ENCODE measurements around the gene PITPNM3. TPM values are rescaled to one million over a fixed set of nuclear protein-coding genes. Genes with fewer than 3 reads are reported as not detected.

The PITPNM3 gene
- total and polyA plus RNA-seq, 2 experiments from 2014 or later, result 1.0 to 1.5 TPM

GRCh38 chr17:6505425-6506142 lies 50.8 kb downstream of the PITPNM3 start:
- H3K4me3 ChIP-seq, result no peak overlapping the region
- no peaks in the 10 kb centered on the region for H3K27me3 ChIP-seq (ENCODE audit: insufficient read depth)
- no peak for DNase-seq (ENCODE audit: low spot score)
- H3K36me3 ChIP-seq (ENCODE audit: insufficient read depth), result no peaks in the 10 kb centered on the region
- Mint-ChIP-seq H3K4me1 (peaks cover 20% of the 10 kb centered on the region), H3K9me3 (peaks cover 10% of the 10 kb centered on the region), H3K36me3 (ENCODE audit: low read depth) (peaks cover 13% of the 10 kb centered on the region; the same call in 2 of the 3 replicates), H3K27ac (peak overlapping the region; percentile 18; the same call in 1 of the 2 replicates), H3K4me3 (no peak overlapping the region), H3K27me3 (ENCODE audit: insufficient read depth, low read depth, poor library complexity) (peaks cover 7% of the 10 kb centered on the region)
- H3K27ac ChIP-seq (ENCODE audit: low read depth), result no peak overlapping the region
- no peak for ATAC-seq
- no peak overlapping the region for H2AFZ ChIP-seq
- no peaks in the 10 kb centered on the region for H3K9me2 ChIP-seq (ENCODE audit: insufficient read depth)
- H3K4me1 ChIP-seq (ENCODE audit: insufficient read depth), result 0 out of 2 replicates have a peak, but pooled peaks cover 9% of the 10 kb centered on the region
- no peak overlapping the region for H3K4me2 ChIP-seq
- no peaks in the 10 kb centered on the region for H4K20me1 ChIP-seq (replicated peaks; ENCODE audit: insufficient read depth)
- H3K79me2 ChIP-seq (replicated peaks; ENCODE audit: insufficient read depth), result no peaks in the 10 kb centered on the region
- no peaks in the 10 kb centered on the region for H3F3A ChIP-seq (replicated peaks; ENCODE audit: low read depth)
- TF ChIP-seq STAT1 (IDR thresholded peaks at IDR 0.05; ENCODE audit: unreplicated experiment) (no peak), NANOG (IDR thresholded peaks at IDR 0.05; ENCODE audit: borderline replicate concordance) (no peak), EZH2phosphoT487 (IDR thresholded peaks at IDR 0.05; ENCODE audit: unreplicated experiment) (no peak), POLR2AphosphoS5 (IDR thresholded peaks at IDR 0.05; ENCODE audit: low read depth) (no peak), ZNF331 (CRISPR knock-in tag; IDR thresholded peaks at IDR 0.05; ENCODE audit: low read depth) (no peak), ZNF114 (CRISPR knock-in tag; IDR thresholded peaks at IDR 0.05) (no peak), JUNB (IDR thresholded peaks at IDR 0.05; ENCODE audit: unreplicated experiment) (no peak)
- TF ChIP-seq, protein P1, sequence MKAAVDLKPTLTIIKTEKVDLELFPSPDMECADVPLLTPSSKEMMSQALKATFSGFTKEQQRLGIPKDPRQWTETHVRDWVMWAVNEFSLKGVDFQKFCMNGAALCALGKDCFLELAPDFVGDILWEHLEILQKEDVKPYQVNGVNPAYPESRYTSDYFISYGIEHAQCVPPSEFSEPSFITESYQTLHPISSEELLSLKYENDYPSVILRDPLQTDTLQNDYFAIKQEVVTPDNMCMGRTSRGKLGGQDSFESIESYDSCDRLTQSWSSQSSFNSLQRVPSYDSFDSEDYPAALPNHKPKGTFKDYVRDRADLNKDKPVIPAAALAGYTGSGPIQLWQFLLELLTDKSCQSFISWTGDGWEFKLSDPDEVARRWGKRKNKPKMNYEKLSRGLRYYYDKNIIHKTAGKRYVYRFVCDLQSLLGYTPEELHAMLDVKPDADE (IDR thresholded peaks at IDR 0.05), result no peak
- TF ChIP-seq, protein P2, sequence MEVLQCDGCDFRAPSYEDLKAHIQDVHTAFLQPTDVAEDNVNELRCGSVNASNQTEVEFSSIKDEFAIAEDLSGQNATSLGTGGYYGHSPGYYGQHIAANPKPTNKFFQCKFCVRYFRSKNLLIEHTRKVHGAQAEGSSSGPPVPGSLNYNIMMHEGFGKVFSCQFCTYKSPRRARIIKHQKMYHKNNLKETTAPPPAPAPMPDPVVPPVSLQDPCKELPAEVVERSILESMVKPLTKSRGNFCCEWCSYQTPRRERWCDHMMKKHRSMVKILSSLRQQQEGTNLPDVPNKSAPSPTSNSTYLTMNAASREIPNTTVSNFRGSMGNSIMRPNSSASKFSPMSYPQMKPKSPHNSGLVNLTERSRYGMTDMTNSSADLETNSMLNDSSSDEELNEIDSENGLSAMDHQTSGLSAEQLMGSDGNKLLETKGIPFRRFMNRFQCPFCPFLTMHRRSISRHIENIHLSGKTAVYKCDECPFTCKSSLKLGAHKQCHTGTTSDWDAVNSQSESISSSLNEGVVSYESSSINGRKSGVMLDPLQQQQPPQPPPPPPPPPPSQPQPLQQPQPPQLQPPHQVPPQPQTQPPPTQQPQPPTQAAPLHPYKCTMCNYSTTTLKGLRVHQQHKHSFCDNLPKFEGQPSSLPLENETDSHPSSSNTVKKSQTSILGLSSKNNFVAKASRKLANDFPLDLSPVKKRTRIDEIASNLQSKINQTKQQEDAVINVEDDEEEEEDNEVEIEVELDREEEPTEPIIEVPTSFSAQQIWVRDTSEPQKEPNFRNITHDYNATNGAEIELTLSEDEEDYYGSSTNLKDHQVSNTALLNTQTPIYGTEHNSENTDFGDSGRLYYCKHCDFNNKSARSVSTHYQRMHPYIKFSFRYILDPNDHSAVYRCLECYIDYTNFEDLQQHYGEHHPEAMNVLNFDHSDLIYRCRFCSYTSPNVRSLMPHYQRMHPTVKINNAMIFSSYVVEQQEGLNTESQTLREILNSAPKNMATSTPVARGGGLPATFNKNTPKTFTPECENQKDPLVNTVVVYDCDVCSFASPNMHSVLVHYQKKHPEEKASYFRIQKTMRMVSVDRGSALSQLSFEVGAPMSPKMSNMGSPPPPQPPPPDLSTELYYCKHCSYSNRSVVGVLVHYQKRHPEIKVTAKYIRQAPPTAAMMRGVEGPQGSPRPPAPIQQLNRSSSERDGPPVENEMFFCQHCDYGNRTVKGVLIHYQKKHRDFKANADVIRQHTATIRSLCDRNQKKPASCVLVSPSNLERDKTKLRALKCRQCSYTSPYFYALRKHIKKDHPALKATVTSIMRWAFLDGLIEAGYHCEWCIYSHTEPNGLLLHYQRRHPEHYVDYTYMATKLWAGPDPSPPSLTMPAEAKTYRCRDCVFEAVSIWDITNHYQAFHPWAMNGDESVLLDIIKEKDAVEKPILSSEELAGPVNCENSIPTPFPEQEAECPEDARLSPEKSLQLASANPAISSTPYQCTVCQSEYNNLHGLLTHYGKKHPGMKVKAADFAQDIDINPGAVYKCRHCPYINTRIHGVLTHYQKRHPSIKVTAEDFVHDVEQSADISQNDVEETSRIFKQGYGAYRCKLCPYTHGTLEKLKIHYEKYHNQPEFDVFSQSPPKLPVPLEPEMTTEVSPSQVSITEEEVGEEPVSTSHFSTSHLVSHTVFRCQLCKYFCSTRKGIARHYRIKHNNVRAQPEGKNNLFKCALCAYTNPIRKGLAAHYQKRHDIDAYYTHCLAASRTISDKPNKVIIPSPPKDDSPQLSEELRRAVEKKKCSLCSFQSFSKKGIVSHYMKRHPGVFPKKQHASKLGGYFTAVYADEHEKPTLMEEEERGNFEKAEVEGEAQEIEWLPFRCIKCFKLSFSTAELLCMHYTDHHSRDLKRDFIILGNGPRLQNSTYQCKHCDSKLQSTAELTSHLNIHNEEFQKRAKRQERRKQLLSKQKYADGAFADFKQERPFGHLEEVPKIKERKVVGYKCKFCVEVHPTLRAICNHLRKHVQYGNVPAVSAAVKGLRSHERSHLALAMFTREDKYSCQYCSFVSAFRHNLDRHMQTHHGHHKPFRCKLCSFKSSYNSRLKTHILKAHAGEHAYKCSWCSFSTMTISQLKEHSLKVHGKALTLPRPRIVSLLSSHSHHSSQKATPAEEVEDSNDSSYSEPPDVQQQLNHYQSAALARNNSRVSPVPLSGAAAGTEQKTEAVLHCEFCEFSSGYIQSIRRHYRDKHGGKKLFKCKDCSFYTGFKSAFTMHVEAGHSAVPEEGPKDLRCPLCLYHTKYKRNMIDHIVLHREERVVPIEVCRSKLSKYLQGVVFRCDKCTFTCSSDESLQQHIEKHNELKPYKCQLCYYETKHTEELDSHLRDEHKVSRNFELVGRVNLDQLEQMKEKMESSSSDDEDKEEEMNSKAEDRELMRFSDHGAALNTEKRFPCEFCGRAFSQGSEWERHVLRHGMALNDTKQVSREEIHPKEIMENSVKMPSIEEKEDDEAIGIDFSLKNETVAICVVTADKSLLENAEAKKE (CRISPR knock-in tag; IDR thresholded peaks at IDR 0.05), result no peak
- TF ChIP-seq, protein P3, sequence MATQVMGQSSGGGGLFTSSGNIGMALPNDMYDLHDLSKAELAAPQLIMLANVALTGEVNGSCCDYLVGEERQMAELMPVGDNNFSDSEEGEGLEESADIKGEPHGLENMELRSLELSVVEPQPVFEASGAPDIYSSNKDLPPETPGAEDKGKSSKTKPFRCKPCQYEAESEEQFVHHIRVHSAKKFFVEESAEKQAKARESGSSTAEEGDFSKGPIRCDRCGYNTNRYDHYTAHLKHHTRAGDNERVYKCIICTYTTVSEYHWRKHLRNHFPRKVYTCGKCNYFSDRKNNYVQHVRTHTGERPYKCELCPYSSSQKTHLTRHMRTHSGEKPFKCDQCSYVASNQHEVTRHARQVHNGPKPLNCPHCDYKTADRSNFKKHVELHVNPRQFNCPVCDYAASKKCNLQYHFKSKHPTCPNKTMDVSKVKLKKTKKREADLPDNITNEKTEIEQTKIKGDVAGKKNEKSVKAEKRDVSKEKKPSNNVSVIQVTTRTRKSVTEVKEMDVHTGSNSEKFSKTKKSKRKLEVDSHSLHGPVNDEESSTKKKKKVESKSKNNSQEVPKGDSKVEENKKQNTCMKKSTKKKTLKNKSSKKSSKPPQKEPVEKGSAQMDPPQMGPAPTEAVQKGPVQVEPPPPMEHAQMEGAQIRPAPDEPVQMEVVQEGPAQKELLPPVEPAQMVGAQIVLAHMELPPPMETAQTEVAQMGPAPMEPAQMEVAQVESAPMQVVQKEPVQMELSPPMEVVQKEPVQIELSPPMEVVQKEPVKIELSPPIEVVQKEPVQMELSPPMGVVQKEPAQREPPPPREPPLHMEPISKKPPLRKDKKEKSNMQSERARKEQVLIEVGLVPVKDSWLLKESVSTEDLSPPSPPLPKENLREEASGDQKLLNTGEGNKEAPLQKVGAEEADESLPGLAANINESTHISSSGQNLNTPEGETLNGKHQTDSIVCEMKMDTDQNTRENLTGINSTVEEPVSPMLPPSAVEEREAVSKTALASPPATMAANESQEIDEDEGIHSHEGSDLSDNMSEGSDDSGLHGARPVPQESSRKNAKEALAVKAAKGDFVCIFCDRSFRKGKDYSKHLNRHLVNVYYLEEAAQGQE (IDR thresholded peaks at IDR 0.05; ENCODE audit: unreplicated experiment), result no peak
